IMR-90 (cell line): ENCODE data around the gene CDR2. TPM values are rescaled to one million over a fixed set of nuclear protein-coding genes. Genes with fewer than 3 reads are reported as not detected.

Experiments
- ATAC-seq: fragments of 200-7000 bp; cut with Tn5 transposase; 2 replicates; pipeline ENCODE4 v1.9.1; 2020; ENCODE audit warnings: low read depth, mild to moderate bottlenecking, moderate library complexity
- BruUV-seq: library from RNA; stranded (reverse); fragments of 400-500 nt; replicated peaks from 2 replicates; lab custom pipeline; 2021; lab: Mats Ljungman, UMichigan
- CTCF ChIA-PET: fragments of 300-600 bp; formaldehyde crosslinking; extraction: SDS; loops from one replicate; lab custom pipeline; 2021; ENCODE audit warnings: antibody characterized with exemption; lab: Yijun Ruan, JAX
- POLR2A ChIA-PET: fragments of 300-600 bp; sonication (Branson Sonifier 250); formaldehyde crosslinking; loops from one replicate; lab custom pipeline; 2022; ENCODE audit warnings: antibody characterized with exemption; ENCODE audit not compliant: unreplicated experiment; lab: Charles Lee
- DNase-seq: peaks from one replicate; pipeline ENCODE4 v3.0.0; 2013
- H2AFZ ChIP-seq: replicated peaks from 2 replicates; pipeline ENCODE3; 2013; ENCODE audit warnings: low read length, mild to moderate bottlenecking; ENCODE audit not compliant: poor library complexity
- H2AK5ac ChIP-seq: 2 replicates; pipeline ENCODE4 v1.6.1; 2013; ENCODE audit warnings: low read depth, low read length, inconsistent platforms
- H2AK9ac ChIP-seq: replicated peaks from 2 replicates; pipeline ENCODE3; 2013; ENCODE audit warnings: mild to moderate bottlenecking, low read depth, low read length, moderate library complexity; ENCODE audit not compliant: poor library complexity
- H2BK120ac ChIP-seq: 2 replicates; pipeline ENCODE4 v1.6.1; 2013; ENCODE audit warnings: low read depth, low read length, inconsistent platforms
- H2BK15ac ChIP-seq: 3 replicates; pipeline ENCODE4 v1.6.1; 2013; ENCODE audit warnings: low read depth, low read length, inconsistent platforms
- H2BK20ac ChIP-seq: 2 replicates; pipeline ENCODE4 v1.6.1; 2013; ENCODE audit warnings: low read depth, mild to moderate bottlenecking, inconsistent platforms, low read length, moderate library complexity
- H2BK5ac ChIP-seq: 2 replicates; pipeline ENCODE4 v1.6.1; 2013; ENCODE audit warnings: mild to moderate bottlenecking, low read depth, low read length, inconsistent platforms; ENCODE audit not compliant: poor library complexity, severe bottlenecking
- H3K14ac ChIP-seq: replicated peaks from 2 replicates; pipeline ENCODE4 v1.6.1; 2013; ENCODE audit warnings: low read depth, low read length, inconsistent platforms
- H3K18ac ChIP-seq: 2 replicates; pipeline ENCODE4 v1.6.1; 2013; ENCODE audit warnings: low read depth, low read length, control low read depth
- H3K23ac ChIP-seq: 2 replicates; pipeline ENCODE4 v1.6.1; 2013; ENCODE audit warnings: low read depth, low read length, inconsistent platforms
- H3K27ac ChIP-seq: 2 replicates; pipeline ENCODE4 v1.5.1; 2013; ENCODE audit warnings: mild to moderate bottlenecking, control low read depth, low read length; ENCODE audit not compliant: insufficient read depth
- H3K27me3 ChIP-seq: 2 replicates; pipeline ENCODE4 v1.6.1; 2013; ENCODE audit warnings: low read length; ENCODE audit not compliant: control insufficient read depth, insufficient read depth
- H3K36me3 ChIP-seq: 2 replicates; pipeline ENCODE4 v1.6.1; 2013; ENCODE audit warnings: low read length, mixed read lengths; ENCODE audit not compliant: control insufficient read depth, insufficient read depth
- H3K4ac ChIP-seq: 2 replicates; pipeline ENCODE4 v1.6.1; 2013; ENCODE audit warnings: low read depth, low read length, inconsistent platforms
- H3K4me1 ChIP-seq: 2 replicates; pipeline ENCODE4 v1.6.1; 2013; ENCODE audit warnings: low read length, mixed read lengths; ENCODE audit not compliant: control insufficient read depth, insufficient read depth
- H3K4me2 ChIP-seq: 2 replicates; pipeline ENCODE4 v1.6.1; 2013; ENCODE audit warnings: low read depth, mild to moderate bottlenecking, control low read depth, low read length, moderate library complexity
- H3K4me3 ChIP-seq: 2 replicates; pipeline ENCODE4 v1.5.1; 2013; ENCODE audit warnings: low read depth, mild to moderate bottlenecking, control low read depth, low read length, moderate library complexity; ENCODE audit not compliant: insufficient read depth
- H3K56ac ChIP-seq: 2 replicates; pipeline ENCODE4 v1.6.1; 2013; ENCODE audit warnings: low read length, inconsistent platforms; ENCODE audit not compliant: insufficient read depth; ENCODE audit errors: extremely low read depth
- H3K79me1 ChIP-seq, 2 experiments: 2 replicates each; pipeline ENCODE4 v1.6.1; 2013; ENCODE audit warnings: low read length in 2 of 2, inconsistent platforms in 1 of 2, low read depth in 1 of 2
- H3K9ac ChIP-seq: 2 replicates; pipeline ENCODE4 v1.6.1; 2013; ENCODE audit warnings: low read depth, low read length, control low read depth
- H3K9me1 ChIP-seq: 2 replicates; pipeline ENCODE4 v1.6.1; 2013; ENCODE audit warnings: low read length, inconsistent platforms; ENCODE audit not compliant: insufficient read depth
- H3K9me3 ChIP-seq: 2 replicates; pipeline ENCODE4 v1.6.1; 2013; ENCODE audit warnings: low read length; ENCODE audit not compliant: control insufficient read depth, insufficient read depth
- H4K20me1 ChIP-seq: 2 replicates; pipeline ENCODE4 v1.6.1; 2013; ENCODE audit warnings: low read length, inconsistent platforms; ENCODE audit not compliant: insufficient read depth
- H4K5ac ChIP-seq: 2 replicates; pipeline ENCODE4 v1.6.1; 2013; ENCODE audit warnings: mild to moderate bottlenecking, low read depth, low read length, control low read depth
- H4K8ac ChIP-seq, 2 experiments: 2 replicates each; pipeline ENCODE4 v1.6.1; 2013; ENCODE audit warnings: low read depth in 2 of 2, low read length in 2 of 2, control low read depth in 1 of 2, inconsistent platforms in 1 of 2
- H4K91ac ChIP-seq: 2 replicates; pipeline ENCODE4 v1.6.1; 2013; ENCODE audit warnings: low read depth, low read length, inconsistent platforms; ENCODE audit not compliant: insufficient read depth
- CEBPB ChIP-seq: IDR thresholded peaks from 2 replicates; pipeline ENCODE4 v1.6.1; 2012; ENCODE audit warnings: low read depth, low read length, improper control_type of control experiment
- CHD1 ChIP-seq: IDR thresholded peaks from 2 replicates; pipeline ENCODE4 v1.6.1; 2012; ENCODE audit warnings: low read depth, low read length, improper control_type of control experiment
- CTCF ChIP-seq: conservative IDR thresholded peaks from 2 replicates; pipeline ENCODE4 v1.5.1; 2012; ENCODE audit warnings: mild to moderate bottlenecking, low read depth, low read length, improper control_type of control experiment
- ELK1 ChIP-seq: fragments of 150-350 bp; IDR thresholded peaks from 2 replicates; pipeline ENCODE4 v1.6.1; 2016; ENCODE audit warnings: low read depth, mild to moderate bottlenecking, low read length, moderate library complexity, borderline replicate concordance
- MAFK ChIP-seq: IDR thresholded peaks from 2 replicates; pipeline ENCODE4 v1.6.1; 2012; ENCODE audit warnings: low read depth, low read length, improper control_type of control experiment
- MAZ ChIP-seq: IDR thresholded peaks from 2 replicates; pipeline ENCODE4 v1.6.1; 2012; ENCODE audit warnings: low read depth, mild to moderate bottlenecking, low read length, improper control_type of control experiment, moderate library complexity, borderline replicate concordance
- MXI1 ChIP-seq: IDR thresholded peaks from 2 replicates; pipeline ENCODE4 v1.6.1; 2012; ENCODE audit warnings: low read depth, mild to moderate bottlenecking, low read length, moderate library complexity, borderline replicate concordance
- POLR2A ChIP-seq: IDR thresholded peaks from 2 replicates; pipeline ENCODE4 v1.6.1; 2012; ENCODE audit warnings: mild to moderate bottlenecking, low read depth, low read length
- RAD21 ChIP-seq: IDR thresholded peaks from 2 replicates; pipeline ENCODE4 v1.6.1; 2012; ENCODE audit warnings: low read length, improper control_type of control experiment
- RCOR1 ChIP-seq: IDR thresholded peaks from 2 replicates; pipeline ENCODE4 v1.6.1; 2012; ENCODE audit warnings: mild to moderate bottlenecking, low read length, improper control_type of control experiment; ENCODE audit not compliant: insufficient replicate concordance
- RFX5 ChIP-seq: IDR thresholded peaks from 2 replicates; pipeline ENCODE4 v1.8.0; 2012; ENCODE audit warnings: low read depth, mild to moderate bottlenecking, low read length, moderate library complexity
- SMC3 ChIP-seq: fragments of 150-350 bp; IDR thresholded peaks from 2 replicates; pipeline ENCODE4 v1.6.1; 2016; ENCODE audit warnings: low read depth, mild to moderate bottlenecking, antibody characterized with exemption, low read length, moderate library complexity
- USF2 ChIP-seq: fragments of 150-350 bp; IDR thresholded peaks from 2 replicates; pipeline ENCODE4 v1.6.1; 2017; ENCODE audit warnings: mild to moderate bottlenecking, antibody characterized with exemption, low read length, low read depth
- WGBS, 2 experiments: methylation state at CpG; one replicate each; pipeline versions ENCODE4 v1.1.5 to v1.1.7; 2013; ENCODE audit warnings: missing lambda C conversion rate in 2 of 2; ENCODE audit not compliant: insufficient read length in 1 of 2; ENCODE audit errors: extremely low coverage in 2 of 2; 5-methylcytosine and 5-hydroxymethylcytosine counted together
- dilution Hi-C: fragments of 300-500 bp; cut with HindIII; formaldehyde crosslinking; loops from one replicate; pipeline ENCODE4 v1.14.3; 2018; ENCODE audit warnings: low sequenced_read_pairs; ENCODE audit not compliant: unreplicated experiment
- in situ Hi-C: fragments of 300-500 bp; cut with MboI; formaldehyde crosslinking; loops from 3 replicates; pipeline ENCODE4 v1.14.3; 2019; ENCODE audit warnings: low sequenced_read_pairs, inconsistent platforms, mixed read lengths
- intact Hi-C: fragments of 100-400 bp; cut with micrococcal nuclease; formaldehyde crosslinking; loops from 2 replicates; pipeline ENCODE4 v1.10.0; 2022
- polyA plus RNA-seq, 3 experiments: library from polyadenylated mRNA; depleted of rRNA; stranded (reverse); fragments of >200 nt; gene quantifications; 2 replicates each; pipeline ENCODE4 v1.2.3, GENCODE V29; 2012; ENCODE audit warnings: low replicate concordance in 1 of 3
- total RNA-seq: library from RNA; depleted of rRNA; stranded (reverse); fragments of >200 nt; gene quantifications from 2 replicates; pipeline ENCODE4 v1.2.3, GENCODE V29; 2012

Gene CDR2
- total and polyA plus RNA-seq, 2 of the 4 experiments (the other 2 are of a cell fraction) = 37.7 to 48.4 TPM

GRCh38 chr16:22324787-22325597, 49.4 kb downstream of the CDR2 start:
- Histone ChIP-seq H2AFZ (no peak overlapping the region), H3K18ac (no peak overlapping the region), H3K9me1 (peaks cover 3% of the 10 kb centered on the region; the same call in 1 of the 2 replicates), H3K23ac (no peak overlapping the region), H3K36me3 (peaks cover 58% of the 10 kb centered on the region), H2AK5ac (no peak overlapping the region), H4K20me1 (peaks cover 24% of the 10 kb centered on the region), H4K8ac (no peak overlapping the region), H3K56ac (no peak overlapping the region), H3K27ac (no peak overlapping the region), H4K91ac (no peak overlapping the region), H3K4me3 (no peak overlapping the region), H3K27me3 (no peaks in the 10 kb centered on the region), H2BK5ac (no peak overlapping the region), H2BK15ac (no peak overlapping the region), H3K4ac (no peak overlapping the region), H3K4me1 (no peaks in the 10 kb centered on the region), H3K9ac (no peak overlapping the region), H3K14ac (no peak overlapping the region), H3K79me1 (peaks cover 4 to 37% of the 10 kb centered on the region in 2 experiments; a peak in 3 of 4 replicates), H4K5ac (no peak overlapping the region), H2BK20ac (no peak overlapping the region), H2AK9ac (peak overlapping the region; percentile 37), H2BK120ac (no peak overlapping the region), H3K4me2 (no peak overlapping the region), H3K9me3 (no peaks in the 10 kb centered on the region)
- BruUV-seq = no TSS peak
- DNase-seq (no peak), ATAC-seq (no peak)
- ChIA-PET POLR2A (no interaction called here), CTCF (no interaction called here)
- 84% methylated on average over 6 of the region's 19 CpGs; no CpG with 5 or more reads in 1 of the 2 experiments for WGBS, 2 experiments
- dilution Hi-C loops = no loop called here
- TF ChIP-seq MXI1 = no peak
- no peak for TF ChIP-seq CTCF
- TF ChIP-seq SMC3 = no peak
- no peak for TF ChIP-seq RCOR1
- no peak for TF ChIP-seq RFX5
- TF ChIP-seq CEBPB = no peak
- TF ChIP-seq ELK1 = no peak
- TF ChIP-seq MAZ = no peak
- no peak for TF ChIP-seq USF2
- TF ChIP-seq RAD21 = no peak
- TF ChIP-seq CHD1 = no peak
- TF ChIP-seq MAFK = no peak
- TF ChIP-seq POLR2A = no peak
- in situ Hi-C loops = loop anchor here (25.0 kb wide), 1 partner anchor 1163 kb away; the partner anchor contains the start of genes DNAH3 and LDAF1
- intact Hi-C loops = loop anchor here (5.0 kb wide), 1 partner anchor 768 kb away; no protein-coding TSS in a partner anchor
